Fibroblast of lung (primary cell): Measurements from ENCODE around the gene C1QTNF1.

Experiments used
- CTCF ChIP-seq, 2 donors: IDR thresholded peaks in 1 of 2; conservative IDR thresholded peaks in 1 of 2; 1 replicate in 1 of 2; 2 replicates in 1 of 2; pipeline ENCODE4 v1.5.1; 2011 to 2012; ENCODE audit warnings: low read length in 2 of 2, control low read depth in 1 of 2, inconsistent platforms in 1 of 2, low read depth in 1 of 2, mild to moderate bottlenecking in 1 of 2
- EZH2 ChIP-seq: IDR thresholded peaks from 2 replicates; pipeline ENCODE4 v1.5.1; 2012; ENCODE audit warnings: low read length, control low read depth, mild to moderate bottlenecking; ENCODE audit errors: missing control alignments

DNA sequence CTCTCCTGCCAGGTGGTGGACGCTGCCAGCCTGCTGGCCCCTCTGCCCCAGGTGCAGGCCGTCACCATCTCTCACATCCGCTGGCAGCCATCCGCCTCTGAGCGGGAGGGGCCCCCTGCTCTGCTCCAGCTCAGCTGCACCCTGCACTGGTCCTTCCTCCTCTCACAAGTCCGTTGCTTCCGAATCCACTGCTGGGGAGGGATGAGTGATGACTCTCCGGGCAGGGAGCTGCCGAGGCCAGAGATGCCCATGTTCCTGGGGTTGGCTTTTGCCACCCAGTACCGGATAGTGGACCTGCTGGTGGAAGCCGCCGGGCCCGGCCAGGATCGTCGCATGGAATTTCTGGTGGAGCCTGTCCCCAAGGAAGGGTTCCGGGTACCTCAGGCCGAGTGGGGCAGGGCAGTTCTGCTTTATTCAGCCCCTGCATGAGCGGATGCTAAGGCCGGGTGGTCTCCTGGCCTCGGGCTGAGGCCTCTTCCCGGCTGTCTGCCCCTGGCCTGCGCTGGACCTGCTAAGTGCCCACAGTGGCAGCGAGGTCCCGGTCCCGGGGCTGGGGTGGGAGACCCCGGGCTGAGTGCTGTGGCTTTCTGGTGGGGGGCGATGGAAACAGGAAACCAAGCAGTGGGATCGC lies 62.1 kb downstream of the C1QTNF1 start:
- TF ChIP-seq EZH2 (no peak), CTCF (conservative IDR thresholded peaks at IDR 0.05 in 1 of 2, IDR thresholded peaks at IDR 0.05 in 1 of 2; ENCODE audit: low read depth in 1 of 2, low read length in 2 of 2) (no peak)
